ENCODE data around the gene FGF2.

The FGF2 gene

GRCh38 chr4:122876456-122876855 lies 49.8 kb downstream of the FGF2 start:
- H3K27me3 ChIP-seq (ENCODE audit: control insufficient read depth, insufficient read depth, low read length): no peaks in the 10 kb centered on the region
- peaks cover 2% of the 10 kb centered on the region for H3K4me1 ChIP-seq (ENCODE audit: control insufficient read depth, insufficient read depth, low read length)
- H3K9me3 ChIP-seq (ENCODE audit: control insufficient read depth, insufficient read depth, low read length): no peaks in the 10 kb centered on the region
- H3K4me3 ChIP-seq (ENCODE audit: low read depth, low read length): no peak overlapping the region
- peaks cover 25% of the 10 kb centered on the region for H3K36me3 ChIP-seq (ENCODE audit: control insufficient read depth, insufficient read depth, low read length)
- H3K9ac ChIP-seq (ENCODE audit: low read depth, low read length): no peak overlapping the region

DNA sequence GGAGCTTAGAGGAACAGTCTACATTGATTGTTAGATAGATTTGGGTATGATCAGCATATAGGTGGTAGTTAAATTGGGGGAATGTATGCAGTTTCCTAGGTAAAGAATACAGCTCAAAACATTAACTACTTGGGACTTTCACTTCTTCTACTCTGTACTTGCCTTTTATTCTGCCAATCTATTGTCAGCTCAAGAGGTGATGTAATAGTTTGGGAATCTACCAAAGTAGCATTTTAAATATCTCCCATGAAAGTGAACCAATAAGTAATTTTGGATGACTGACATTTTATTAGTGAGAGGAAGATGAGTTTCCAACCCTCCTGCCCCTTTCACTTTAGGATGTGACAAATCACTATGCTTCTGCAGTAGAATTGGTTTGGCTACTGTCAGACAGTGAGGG lies 52.4 kb downstream of the FGF2 start:
- Histone ChIP-seq H3K4me1 (ENCODE audit: control insufficient read depth, insufficient read depth, low read length) (no peaks in the 10 kb centered on the region), H3K9me3 (ENCODE audit: control insufficient read depth, insufficient read depth, low read length) (no peaks in the 10 kb centered on the region), H3K27me3 (ENCODE audit: control insufficient read depth, insufficient read depth, low read length) (no peaks in the 10 kb centered on the region), H3K36me3 (ENCODE audit: control insufficient read depth, insufficient read depth, low read length) (peaks cover 31% of the 10 kb centered on the region), H3K4me3 (ENCODE audit: low read depth, low read length) (no peak overlapping the region), H3K9ac (ENCODE audit: low read depth, low read length) (no peak overlapping the region)

GRCh38 chr4:122882857-122883735 lies 56.5 kb downstream of the FGF2 start:
- H3K36me3 ChIP-seq (ENCODE audit: control insufficient read depth, insufficient read depth, low read length): peaks cover 14% of the 10 kb centered on the region
- no peaks in the 10 kb centered on the region for H3K4me1 ChIP-seq (ENCODE audit: control insufficient read depth, insufficient read depth, low read length)
- H3K27me3 ChIP-seq (ENCODE audit: control insufficient read depth, insufficient read depth, low read length): no peaks in the 10 kb centered on the region
- H3K9me3 ChIP-seq (ENCODE audit: control insufficient read depth, insufficient read depth, low read length): no peaks in the 10 kb centered on the region
- no peak overlapping the region for H3K4me3 ChIP-seq (ENCODE audit: low read depth, low read length)
- no peak overlapping the region for H3K9ac ChIP-seq (ENCODE audit: low read depth, low read length)

- Histone ChIP-seq H3K27me3 (ENCODE audit: control insufficient read depth, insufficient read depth, low read length) (no peaks in the 10 kb centered on the region), H3K4me1 (ENCODE audit: control insufficient read depth, insufficient read depth, low read length) (no peaks in the 10 kb centered on the region), H3K9ac (ENCODE audit: low read depth, low read length) (no peak overlapping the region), H3K4me3 (ENCODE audit: low read depth, low read length) (no peak overlapping the region), H3K36me3 (ENCODE audit: control insufficient read depth, insufficient read depth, low read length) (peaks cover 12% of the 10 kb centered on the region), H3K9me3 (ENCODE audit: control insufficient read depth, insufficient read depth, low read length) (no peaks in the 10 kb centered on the region)
Measured at GRCh38 chr4:122884499-122884898, 57.9 kb downstream of the FGF2 start.

GRCh38 chr4:122889726-122890125 lies 63.1 kb downstream of the FGF2 start:
- Histone ChIP-seq H3K9ac (ENCODE audit: low read depth, low read length) (no peak overlapping the region), H3K36me3 (ENCODE audit: control insufficient read depth, insufficient read depth, low read length) (peaks cover 13% of the 10 kb centered on the region), H3K4me3 (ENCODE audit: low read depth, low read length) (no peak overlapping the region), H3K4me1 (ENCODE audit: control insufficient read depth, insufficient read depth, low read length) (no peaks in the 10 kb centered on the region), H3K27me3 (ENCODE audit: control insufficient read depth, insufficient read depth, low read length) (no peaks in the 10 kb centered on the region), H3K9me3 (ENCODE audit: control insufficient read depth, insufficient read depth, low read length) (no peaks in the 10 kb centered on the region)

DNA sequence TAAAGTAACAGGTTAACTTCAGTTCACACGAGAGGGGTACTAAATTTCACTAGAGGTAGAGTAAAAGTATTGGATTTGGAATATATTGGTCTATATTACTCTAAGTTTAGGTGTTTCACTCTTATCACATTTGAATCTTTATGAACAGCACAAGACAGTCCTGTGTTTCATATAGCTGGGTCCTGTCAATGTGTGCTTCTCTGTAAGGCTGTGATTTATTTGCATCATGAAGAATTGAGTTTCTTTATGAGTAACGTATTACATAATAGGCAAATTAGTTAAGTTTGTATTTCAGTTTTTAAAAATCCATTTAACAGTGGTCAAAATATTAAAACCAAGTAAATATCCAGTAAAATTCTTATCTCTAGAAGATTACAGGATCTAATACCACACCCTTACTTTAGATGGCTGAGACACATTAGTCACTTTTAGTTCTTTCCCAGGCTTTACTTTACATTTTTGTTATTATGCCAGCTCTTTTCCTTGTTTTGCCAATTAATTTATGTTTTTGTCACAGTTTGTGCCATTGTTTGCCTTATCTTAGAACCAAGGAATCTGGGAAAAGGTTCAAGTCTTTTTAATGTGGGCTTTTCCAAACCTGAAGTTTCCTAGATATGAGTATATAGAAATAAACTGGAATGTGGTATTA lies 63.6 kb downstream of the FGF2 start:
- Histone ChIP-seq H3K9ac (ENCODE audit: low read depth, low read length) (no peak overlapping the region), H3K4me3 (ENCODE audit: low read depth, low read length) (no peak overlapping the region), H3K9me3 (ENCODE audit: control insufficient read depth, insufficient read depth, low read length) (no peaks in the 10 kb centered on the region), H3K36me3 (ENCODE audit: control insufficient read depth, insufficient read depth, low read length) (peaks cover 13% of the 10 kb centered on the region), H3K4me1 (ENCODE audit: control insufficient read depth, insufficient read depth, low read length) (no peaks in the 10 kb centered on the region), H3K27me3 (ENCODE audit: control insufficient read depth, insufficient read depth, low read length) (no peaks in the 10 kb centered on the region)

DNA sequence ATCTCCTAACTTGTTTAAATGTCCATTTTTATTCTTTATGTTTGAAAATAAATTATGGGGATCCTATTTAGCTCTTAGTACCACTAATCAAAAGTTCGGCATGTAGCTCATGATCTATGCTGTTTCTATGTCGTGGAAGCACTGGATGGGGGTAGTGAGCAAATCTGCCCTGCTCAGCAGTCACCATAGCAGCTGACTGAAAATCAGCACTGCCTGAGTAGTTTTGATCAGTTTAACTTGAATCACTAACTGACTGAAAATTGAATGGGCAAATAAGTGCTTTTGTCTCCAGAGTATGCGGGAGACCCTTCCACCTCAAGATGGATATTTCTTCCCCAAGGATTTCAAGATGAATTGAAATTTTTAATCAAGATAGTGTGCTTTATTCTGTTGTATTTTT lies 68.2 kb downstream of the FGF2 start:
- H3K4me1 ChIP-seq (ENCODE audit: control insufficient read depth, insufficient read depth, low read length): no peaks in the 10 kb centered on the region
- H3K9ac ChIP-seq (ENCODE audit: low read depth, low read length): no peak overlapping the region
- H3K36me3 ChIP-seq (ENCODE audit: control insufficient read depth, insufficient read depth, low read length): peaks cover 13% of the 10 kb centered on the region
- H3K27me3 ChIP-seq (ENCODE audit: control insufficient read depth, insufficient read depth, low read length): no peaks in the 10 kb centered on the region
- H3K9me3 ChIP-seq (ENCODE audit: control insufficient read depth, insufficient read depth, low read length): no peaks in the 10 kb centered on the region
- H3K4me3 ChIP-seq (ENCODE audit: low read depth, low read length): no peak overlapping the region

DNA sequence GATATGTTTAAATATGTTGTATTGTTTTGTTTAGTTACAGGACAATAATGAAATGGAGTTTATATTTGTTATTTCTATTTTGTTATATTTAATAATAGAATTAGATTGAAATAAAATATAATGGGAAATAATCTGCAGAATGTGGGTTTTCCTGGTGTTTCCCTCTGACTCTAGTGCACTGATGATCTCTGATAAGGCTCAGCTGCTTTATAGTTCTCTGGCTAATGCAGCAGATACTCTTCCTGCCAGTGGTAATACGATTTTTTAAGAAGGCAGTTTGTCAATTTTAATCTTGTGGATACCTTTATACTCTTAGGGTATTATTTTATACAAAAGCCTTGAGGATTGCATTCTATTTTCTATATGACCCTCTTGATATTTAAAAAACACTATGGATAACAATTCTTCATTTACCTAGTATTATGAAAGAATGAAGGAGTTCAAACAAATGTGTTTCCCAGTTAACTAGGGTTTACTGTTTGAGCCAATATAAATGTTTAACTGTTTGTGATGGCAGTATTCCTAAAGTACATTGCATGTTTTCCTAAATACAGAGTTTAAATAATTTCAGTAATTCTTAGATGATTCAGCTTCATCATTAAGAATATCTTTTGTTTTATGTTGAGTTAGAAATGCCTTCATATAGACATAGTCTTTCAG lies 68.8 kb downstream of the FGF2 start:
- no peak overlapping the region for H3K9ac ChIP-seq (ENCODE audit: low read depth, low read length)
- no peaks in the 10 kb centered on the region for H3K4me1 ChIP-seq (ENCODE audit: control insufficient read depth, insufficient read depth, low read length)
- no peaks in the 10 kb centered on the region for H3K27me3 ChIP-seq (ENCODE audit: control insufficient read depth, insufficient read depth, low read length)
- H3K9me3 ChIP-seq (ENCODE audit: control insufficient read depth, insufficient read depth, low read length): no peaks in the 10 kb centered on the region
- no peak overlapping the region for H3K4me3 ChIP-seq (ENCODE audit: low read depth, low read length)
- H3K36me3 ChIP-seq (ENCODE audit: control insufficient read depth, insufficient read depth, low read length): peaks cover 13% of the 10 kb centered on the region

DNA sequence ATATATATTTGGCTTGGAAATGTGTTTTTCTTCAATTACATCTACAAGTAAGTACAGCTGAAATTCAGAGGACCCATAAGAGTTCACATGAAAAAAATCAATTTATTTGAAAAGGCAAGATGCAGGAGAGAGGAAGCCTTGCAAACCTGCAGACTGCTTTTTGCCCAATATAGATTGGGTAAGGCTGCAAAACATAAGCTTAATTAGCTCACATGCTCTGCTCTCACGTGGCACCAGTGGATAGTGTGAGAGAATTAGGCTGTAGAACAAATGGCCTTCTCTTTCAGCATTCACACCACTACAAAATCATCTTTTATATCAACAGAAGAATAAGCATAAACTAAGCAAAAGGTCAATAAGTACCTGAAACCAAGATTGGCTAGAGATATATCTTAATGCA lies 69.6 kb downstream of the FGF2 start:
- H3K27me3 ChIP-seq (ENCODE audit: control insufficient read depth, insufficient read depth, low read length): no peaks in the 10 kb centered on the region
- H3K9ac ChIP-seq (ENCODE audit: low read depth, low read length): no peak overlapping the region

GRCh38 chr4:122898370-122899150 lies 71.9 kb downstream of the FGF2 start:
- peaks cover 3% of the 10 kb centered on the region for H3K4me1 ChIP-seq (ENCODE audit: control insufficient read depth, insufficient read depth, low read length)
- H3K9me3 ChIP-seq (ENCODE audit: control insufficient read depth, insufficient read depth, low read length): no peaks in the 10 kb centered on the region
- H3K9ac ChIP-seq (ENCODE audit: low read depth, low read length): no peak overlapping the region
- no peak overlapping the region for H3K4me3 ChIP-seq (ENCODE audit: low read depth, low read length)
- H3K27me3 ChIP-seq (ENCODE audit: control insufficient read depth, insufficient read depth, low read length): no peaks in the 10 kb centered on the region
- peaks cover 5% of the 10 kb centered on the region for H3K36me3 ChIP-seq (ENCODE audit: control insufficient read depth, insufficient read depth, low read length)

More for the DNA sequence above, 69.6 kb downstream of the FGF2 start:
- H3K4me3 ChIP-seq (ENCODE audit: low read depth, low read length): no peak overlapping the region
- no peaks in the 10 kb centered on the region for H3K9me3 ChIP-seq (ENCODE audit: control insufficient read depth, insufficient read depth, low read length)
- peaks cover 13% of the 10 kb centered on the region for H3K36me3 ChIP-seq (ENCODE audit: control insufficient read depth, insufficient read depth, low read length)
- no peaks in the 10 kb centered on the region for H3K4me1 ChIP-seq (ENCODE audit: control insufficient read depth, insufficient read depth, low read length)

- no peak overlapping the region for H3K4me3 ChIP-seq (ENCODE audit: low read depth, low read length)
- no peak overlapping the region for H3K9ac ChIP-seq (ENCODE audit: low read depth, low read length)
- no peaks in the 10 kb centered on the region for H3K27me3 ChIP-seq (ENCODE audit: control insufficient read depth, insufficient read depth, low read length)
- H3K9me3 ChIP-seq (ENCODE audit: control insufficient read depth, insufficient read depth, low read length): no peaks in the 10 kb centered on the region
- H3K36me3 ChIP-seq (ENCODE audit: control insufficient read depth, insufficient read depth, low read length): no peaks in the 10 kb centered on the region
- H3K4me1 ChIP-seq (ENCODE audit: control insufficient read depth, insufficient read depth, low read length): peaks cover 7% of the 10 kb centered on the region
Measured at GRCh38 chr4:122899682-122900081, 73.1 kb downstream of the FGF2 start.
